GM12864 (cell line): ENCODE data around the gene TBXAS1.
A peak's percentile ranks its signal among the peaks of the same experiment; 100 is the strongest.

Experiments
- DNase-seq: peaks from one replicate; pipeline ENCODE4 v3.0.0-alpha.2; 2011; ENCODE audit warnings: low read depth
- H3K4me3 ChIP-seq: 2 replicates; pipeline ENCODE4 v1.5.1; 2011; ENCODE audit warnings: mild to moderate bottlenecking, low read depth, low read length, control low read depth
- TF ChIP-seq, protein P1 (sequence below): IDR thresholded peaks from 2 replicates; pipeline ENCODE4 v1.5.1; 2011; ENCODE audit warnings: low read depth, mild to moderate bottlenecking, moderate library complexity, low read length, control low read depth, inconsistent platforms; ENCODE audit errors: missing control alignments

The TBXAS1 gene

DNA sequence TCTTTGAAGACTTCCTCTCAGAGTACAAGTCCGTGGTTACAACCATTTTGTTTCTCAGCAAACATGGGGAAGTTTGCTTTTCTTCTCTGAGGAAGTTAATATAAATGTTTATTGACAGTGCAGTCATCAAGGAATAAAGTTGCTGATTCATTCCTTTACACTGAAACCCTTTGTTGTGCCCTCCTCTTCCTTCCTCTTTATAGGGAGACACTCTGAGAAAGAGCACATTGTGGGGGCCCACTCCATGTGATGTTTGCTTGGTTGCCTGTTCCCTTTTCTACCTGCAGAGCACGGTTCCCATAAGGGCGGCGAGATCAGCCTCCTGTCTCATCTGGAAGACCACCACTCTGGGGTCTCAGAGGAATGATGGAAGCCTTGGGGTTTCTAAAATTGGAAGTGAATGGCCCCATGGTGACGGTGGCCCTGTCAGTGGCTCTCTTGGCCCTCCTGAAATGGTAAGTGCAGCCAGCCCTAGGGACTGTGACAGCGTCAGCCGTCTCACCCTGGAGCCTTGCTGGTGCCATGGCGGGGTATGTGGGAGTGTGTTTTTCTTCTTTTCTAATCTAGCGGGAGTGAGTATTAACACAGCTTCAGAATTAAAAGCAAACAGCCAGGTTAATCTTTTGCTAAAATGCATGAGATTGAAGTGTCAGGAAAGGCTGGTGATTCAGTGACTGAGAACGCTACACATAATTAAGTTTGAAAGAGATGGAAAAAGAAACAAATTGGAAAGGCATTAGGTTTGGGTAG is at the start of gene TBXAS1:
TSS of gene TBXAS1 (plus strand) at position 240 of the 750 bp plus-strand sequence. CDS start at position 367, 127 bp downstream.
- TF ChIP-seq, protein P1, sequence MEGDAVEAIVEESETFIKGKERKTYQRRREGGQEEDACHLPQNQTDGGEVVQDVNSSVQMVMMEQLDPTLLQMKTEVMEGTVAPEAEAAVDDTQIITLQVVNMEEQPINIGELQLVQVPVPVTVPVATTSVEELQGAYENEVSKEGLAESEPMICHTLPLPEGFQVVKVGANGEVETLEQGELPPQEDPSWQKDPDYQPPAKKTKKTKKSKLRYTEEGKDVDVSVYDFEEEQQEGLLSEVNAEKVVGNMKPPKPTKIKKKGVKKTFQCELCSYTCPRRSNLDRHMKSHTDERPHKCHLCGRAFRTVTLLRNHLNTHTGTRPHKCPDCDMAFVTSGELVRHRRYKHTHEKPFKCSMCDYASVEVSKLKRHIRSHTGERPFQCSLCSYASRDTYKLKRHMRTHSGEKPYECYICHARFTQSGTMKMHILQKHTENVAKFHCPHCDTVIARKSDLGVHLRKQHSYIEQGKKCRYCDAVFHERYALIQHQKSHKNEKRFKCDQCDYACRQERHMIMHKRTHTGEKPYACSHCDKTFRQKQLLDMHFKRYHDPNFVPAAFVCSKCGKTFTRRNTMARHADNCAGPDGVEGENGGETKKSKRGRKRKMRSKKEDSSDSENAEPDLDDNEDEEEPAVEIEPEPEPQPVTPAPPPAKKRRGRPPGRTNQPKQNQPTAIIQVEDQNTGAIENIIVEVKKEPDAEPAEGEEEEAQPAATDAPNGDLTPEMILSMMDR: no peak
- peak; percentile 12 for DNase-seq
- peak within 1 kb of the TSS; percentile 47 for H3K4me3 ChIP-seq

DNA sequence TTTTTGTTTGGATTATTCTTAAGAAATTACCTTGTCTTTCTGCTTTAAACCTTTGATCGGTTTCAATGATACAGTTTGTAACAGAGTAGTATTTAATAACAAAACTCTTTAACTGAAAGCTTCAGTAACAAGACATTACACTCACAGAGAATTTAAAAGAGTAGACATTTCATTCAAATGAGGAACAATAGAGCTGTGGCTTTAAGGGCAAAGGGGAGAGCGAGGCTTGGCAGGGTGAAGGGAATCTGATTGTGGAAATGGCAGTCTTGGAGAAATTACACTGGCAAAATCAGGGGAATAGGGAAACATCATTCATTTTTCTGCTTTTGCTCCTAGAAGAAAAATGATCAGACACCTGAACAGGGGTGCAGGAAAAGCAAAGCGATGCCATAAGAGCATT is 46.1 kb upstream of the TBXAS1 start:
- no peak for DNase-seq
- H3K4me3 ChIP-seq: no peak overlapping the region
- TF ChIP-seq, protein P1: no peak

DNA sequence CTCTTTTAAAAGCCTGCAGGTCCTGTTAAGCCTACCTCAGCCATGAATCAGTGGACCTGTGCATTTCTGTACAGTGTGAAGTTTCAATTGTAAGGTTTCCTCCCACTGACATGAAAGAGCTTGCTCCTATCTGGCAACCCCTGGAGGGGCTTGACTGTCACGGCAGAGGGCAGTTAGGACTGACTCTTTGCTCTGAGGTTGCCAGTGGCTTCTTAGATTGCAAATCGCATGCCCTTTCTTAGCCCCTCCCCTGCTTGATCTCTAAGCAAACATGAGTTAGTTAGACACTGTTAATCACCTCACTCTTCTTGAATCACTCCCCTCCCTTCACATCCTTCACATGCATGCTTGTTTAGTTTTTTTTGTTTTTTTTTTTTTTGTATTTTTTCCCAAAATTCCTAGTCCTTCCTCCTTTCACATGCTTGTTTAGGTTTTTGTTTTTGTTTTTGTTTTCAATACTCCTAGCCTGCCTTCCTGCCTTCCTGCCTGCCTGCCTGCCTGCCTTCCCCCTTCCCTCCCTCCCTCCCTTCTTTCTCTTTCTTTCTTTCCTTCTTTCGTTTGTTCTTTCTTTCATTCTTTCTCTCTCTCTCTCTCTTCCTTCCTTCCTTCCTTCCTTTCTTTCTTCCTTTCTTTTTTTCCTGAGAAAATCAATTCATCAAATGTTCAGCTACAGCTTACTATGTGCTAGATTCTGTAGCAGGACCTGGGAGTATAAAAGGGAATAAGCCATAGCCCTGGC is 45.2 kb upstream of the TBXAS1 start:
- H3K4me3 ChIP-seq: no peak overlapping the region
- TF ChIP-seq, protein P1: no peak
- no peak for DNase-seq

DNA sequence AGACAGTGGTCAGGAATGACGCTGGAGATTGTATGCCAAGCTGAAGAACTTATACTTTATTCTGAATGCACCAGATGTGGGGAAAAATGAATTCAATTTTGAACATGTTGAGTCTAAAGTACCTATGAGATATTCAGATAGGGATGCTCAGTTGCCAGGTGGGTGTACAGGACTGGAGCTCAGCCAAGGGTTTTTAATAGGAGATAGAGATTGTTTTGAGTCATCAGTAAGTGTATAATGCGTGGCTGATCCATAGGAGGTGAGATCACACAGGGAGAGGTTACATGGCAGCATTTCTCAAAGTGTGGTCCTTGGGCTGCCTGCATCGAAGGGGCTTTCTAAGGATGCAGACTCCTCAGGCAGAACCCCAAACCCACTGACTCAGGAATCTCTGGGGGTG is 44.4 kb upstream of the TBXAS1 start:
- DNase-seq: no peak
- TF ChIP-seq, protein P1: no peak
- H3K4me3 ChIP-seq: no peak overlapping the region

DNA sequence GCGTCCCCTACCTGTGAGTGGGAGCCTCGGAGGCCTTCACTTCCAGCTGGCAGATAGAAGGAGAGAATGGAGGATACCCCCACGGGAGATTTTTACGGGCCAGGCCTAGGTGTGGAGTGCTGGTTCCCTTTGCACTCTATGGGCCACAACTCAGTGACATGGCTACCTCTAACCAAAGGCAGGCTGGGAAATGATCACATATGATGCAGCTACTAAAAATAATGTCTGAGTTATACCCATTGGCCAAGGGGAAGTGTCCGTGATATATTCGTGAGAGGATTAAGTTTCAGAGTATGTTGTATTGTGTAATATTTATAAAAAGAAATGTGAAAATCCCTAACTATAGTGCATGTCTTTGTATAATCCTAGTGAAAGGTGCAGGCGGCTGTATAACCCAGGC is 37.7 kb upstream of the TBXAS1 start:
- TF ChIP-seq, protein P1: no peak
- no peak overlapping the region for H3K4me3 ChIP-seq
- DNase-seq: no peak

DNA sequence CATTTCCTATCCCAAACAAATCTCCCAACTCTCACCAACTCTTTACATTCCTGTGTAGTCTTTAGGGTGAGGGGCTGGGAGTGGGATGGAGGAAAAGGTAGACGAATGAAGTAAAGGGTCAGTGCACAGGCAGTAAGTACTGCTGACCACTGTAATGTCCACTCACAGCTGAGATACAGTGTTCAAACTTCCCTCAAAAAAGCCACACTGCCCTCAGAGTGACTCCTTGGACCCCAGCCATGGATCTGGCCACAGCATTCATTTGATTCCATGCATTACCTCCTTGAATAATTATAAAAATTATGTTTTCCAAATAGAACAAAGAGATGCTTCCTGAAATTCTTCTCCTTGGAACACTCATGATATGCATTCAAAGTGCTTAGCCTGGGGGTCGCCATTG is 31.5 kb upstream of the TBXAS1 start:
- no peak for DNase-seq
- TF ChIP-seq, protein P1: no peak
- no peak overlapping the region for H3K4me3 ChIP-seq
